Cardiac fibroblast (primary cell): ENCODE results near the gene FSTL3.
"Not testable (repeated sequence)": the region's sequence is repeated elsewhere in the genome, so short reads cannot be mapped to it uniquely, and the experiment has no call there.

Experiments
- DNase-seq, 2 donors: peaks; one replicate each; pipeline versions ENCODE4 v3.0.0 to v3.0.0-alpha.2; 2010; ENCODE audit warnings: low read depth in 2 of 2
- H3K4me3 ChIP-seq, 2 donors: replicated peaks in 1 of 2; 1 replicate in 1 of 2; 2 replicates in 1 of 2; pipeline ENCODE4 v1.5.1; 2011; ENCODE audit warnings: low read depth in 2 of 2, low read length in 2 of 2, mild to moderate bottlenecking in 2 of 2, moderate library complexity in 1 of 2
- TF ChIP-seq, protein P1 (sequence below): IDR thresholded peaks from one replicate; pipeline ENCODE4 v1.5.1; 2011; ENCODE audit warnings: low read depth, mild to moderate bottlenecking, low read length, inconsistent platforms

Gene FSTL3

DNA sequence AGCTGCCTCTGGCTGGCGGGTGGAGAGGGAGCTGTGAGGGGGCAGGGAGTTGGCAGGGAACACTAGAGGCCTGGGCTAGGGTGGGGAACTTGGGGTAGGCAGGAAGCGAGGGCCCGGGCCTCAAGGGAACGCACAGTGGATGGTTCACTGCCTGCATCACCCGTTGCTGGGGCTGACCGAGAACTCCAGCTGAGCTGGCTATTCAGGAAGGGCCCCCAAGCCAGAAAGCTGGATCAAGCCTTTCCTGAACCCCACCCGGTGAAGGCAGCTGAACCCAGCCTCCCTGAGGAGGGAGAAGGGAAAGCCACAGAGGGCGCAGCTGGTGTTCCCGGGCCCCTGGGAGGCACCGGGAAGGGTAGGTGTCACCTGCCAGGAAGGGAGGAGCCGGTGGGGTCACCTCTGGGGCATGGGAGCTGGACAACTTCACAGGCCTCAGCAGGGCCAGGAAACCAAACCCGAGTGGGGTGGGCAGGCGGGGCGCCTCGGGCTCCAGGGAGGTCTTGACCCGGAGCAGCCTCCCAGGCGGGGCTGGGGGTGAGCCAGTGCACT, 46.4 kb downstream of the FSTL3 start:
- peak; percentile 54 to 65 for DNase-seq
- H3K4me3 ChIP-seq: no peak overlapping the region
- TF ChIP-seq, protein P1, sequence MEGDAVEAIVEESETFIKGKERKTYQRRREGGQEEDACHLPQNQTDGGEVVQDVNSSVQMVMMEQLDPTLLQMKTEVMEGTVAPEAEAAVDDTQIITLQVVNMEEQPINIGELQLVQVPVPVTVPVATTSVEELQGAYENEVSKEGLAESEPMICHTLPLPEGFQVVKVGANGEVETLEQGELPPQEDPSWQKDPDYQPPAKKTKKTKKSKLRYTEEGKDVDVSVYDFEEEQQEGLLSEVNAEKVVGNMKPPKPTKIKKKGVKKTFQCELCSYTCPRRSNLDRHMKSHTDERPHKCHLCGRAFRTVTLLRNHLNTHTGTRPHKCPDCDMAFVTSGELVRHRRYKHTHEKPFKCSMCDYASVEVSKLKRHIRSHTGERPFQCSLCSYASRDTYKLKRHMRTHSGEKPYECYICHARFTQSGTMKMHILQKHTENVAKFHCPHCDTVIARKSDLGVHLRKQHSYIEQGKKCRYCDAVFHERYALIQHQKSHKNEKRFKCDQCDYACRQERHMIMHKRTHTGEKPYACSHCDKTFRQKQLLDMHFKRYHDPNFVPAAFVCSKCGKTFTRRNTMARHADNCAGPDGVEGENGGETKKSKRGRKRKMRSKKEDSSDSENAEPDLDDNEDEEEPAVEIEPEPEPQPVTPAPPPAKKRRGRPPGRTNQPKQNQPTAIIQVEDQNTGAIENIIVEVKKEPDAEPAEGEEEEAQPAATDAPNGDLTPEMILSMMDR: no peak

DNA sequence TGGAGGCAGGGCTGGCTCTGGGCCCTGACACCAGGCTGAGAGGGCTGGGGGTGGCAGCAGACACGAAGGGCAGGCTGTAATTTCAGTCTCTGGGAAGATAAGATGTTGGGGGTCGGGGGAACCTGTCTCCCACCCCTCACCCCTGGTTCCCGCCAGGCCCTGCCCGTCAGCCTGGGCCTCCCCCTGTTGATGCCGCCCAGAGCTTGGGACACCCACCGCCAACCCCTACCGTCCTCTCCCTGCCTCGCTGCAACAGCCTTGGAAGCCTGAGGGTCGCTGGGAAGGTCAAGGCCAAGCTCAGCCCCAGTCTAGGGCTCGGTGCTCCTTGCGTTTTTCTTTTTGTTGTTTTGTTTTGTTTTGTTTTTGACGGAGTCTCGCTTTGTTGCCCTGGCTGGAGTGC, 47.1 kb downstream of the FSTL3 start:
- no peak for DNase-seq
- TF ChIP-seq, protein P1: no peak
- no peak overlapping the region for H3K4me3 ChIP-seq

DNA sequence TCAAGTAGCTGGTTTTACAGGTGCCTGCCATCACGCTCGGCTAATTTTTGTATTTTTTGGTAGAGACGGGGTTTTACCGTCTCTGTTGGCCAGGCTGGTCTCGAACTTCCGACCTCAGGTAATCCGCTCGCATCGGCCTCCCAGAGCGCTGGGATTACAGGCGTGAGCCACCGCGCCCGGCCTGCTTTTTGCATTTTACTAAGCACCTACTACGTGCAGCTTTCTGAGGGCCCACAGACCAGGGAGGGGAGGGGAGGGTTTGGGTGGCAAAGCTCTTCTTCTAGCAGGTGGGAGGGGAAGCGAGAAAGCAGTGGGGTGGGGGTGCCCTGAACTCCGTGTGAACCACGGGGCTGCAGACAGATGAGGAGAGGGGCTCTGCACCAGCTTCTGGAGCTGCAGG, 47.5 kb downstream of the FSTL3 start:
- DNase-seq: no peak
- TF ChIP-seq, protein P1: no peak
- H3K4me3 ChIP-seq: no peak overlapping the region

DNA sequence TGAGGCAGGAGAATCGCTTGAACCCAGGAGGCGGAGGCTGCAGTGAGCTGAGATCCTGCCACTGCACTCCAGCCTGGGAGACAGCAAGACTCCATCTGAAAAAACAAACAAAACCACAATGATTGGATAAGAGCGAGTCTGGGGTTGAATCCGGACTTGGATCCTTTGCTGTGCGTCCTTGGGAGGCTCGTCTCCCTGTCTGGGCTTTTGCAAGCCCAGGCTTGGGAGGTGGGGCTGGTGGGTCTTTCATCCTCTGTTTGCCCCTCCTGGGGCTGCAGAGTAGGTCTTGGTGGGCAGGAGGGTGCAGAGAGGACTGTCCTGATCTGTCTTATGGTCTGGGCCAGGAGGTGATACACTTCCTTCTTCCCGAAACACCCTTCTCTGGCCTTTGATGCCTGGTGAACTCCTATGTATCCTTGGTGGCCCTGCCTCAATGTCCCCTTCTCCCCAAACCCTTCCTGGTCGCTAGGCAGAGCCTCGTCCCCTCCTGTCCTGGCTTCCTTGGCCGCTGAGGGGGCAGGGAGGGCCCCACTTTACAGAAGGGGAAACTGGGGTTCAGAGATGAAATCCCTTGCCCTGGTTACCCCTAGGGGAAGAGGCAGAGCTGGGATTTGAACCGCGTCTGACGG, 49.4 kb downstream of the FSTL3 start:
- DNase-seq: no peak
- H3K4me3 ChIP-seq: no peak overlapping the region
- TF ChIP-seq, protein P1: no peak

DNA sequence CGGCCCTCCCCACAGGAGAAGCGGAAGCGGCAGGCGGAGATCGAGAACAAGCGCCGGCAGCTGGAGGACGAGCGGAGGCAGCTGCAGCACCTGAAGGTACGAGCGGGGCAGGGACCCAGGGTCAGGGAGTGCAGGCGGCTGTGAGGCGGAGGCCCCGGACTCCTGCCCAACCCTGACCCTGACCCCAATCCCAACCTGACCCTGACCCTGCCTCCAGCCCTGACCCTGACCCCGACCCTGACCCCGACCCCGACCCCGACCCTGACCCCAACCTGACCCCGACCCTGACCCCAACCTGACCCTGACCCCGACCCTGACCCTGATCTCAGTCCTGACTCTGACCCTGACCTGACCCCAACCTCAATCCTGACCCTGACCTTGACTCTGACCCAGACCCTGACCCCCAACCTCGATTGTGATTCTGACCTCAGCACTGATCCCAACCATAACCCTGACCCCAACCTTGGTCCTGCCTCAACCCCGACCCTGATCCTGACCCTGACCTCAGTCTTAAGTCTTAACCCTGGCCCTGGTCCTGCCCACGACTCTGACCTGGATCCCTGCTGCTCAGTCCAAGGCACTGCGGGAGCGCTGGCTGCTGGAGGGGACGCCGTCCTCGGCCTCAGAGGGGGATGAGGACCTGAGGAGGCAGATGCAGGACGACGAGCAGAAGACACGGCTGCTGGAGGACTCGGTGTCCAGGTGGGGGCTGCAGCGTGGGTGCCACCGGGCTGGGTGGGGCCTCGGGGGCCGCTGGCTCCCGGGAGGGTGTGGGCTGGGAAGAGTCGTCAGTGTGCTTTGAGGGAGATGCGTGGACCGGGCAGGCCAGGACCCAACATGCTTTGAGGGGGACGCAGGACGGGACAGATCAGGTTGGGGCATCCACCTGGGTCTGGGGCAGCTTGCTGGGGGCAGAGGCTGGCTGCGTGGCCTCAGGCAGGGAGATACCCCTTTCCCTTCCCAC, 51.1 kb downstream of the FSTL3 start:
- H3K4me3 ChIP-seq: no peak overlapping the region
- DNase-seq: no peak
- TF ChIP-seq, protein P1: no peak

DNA sequence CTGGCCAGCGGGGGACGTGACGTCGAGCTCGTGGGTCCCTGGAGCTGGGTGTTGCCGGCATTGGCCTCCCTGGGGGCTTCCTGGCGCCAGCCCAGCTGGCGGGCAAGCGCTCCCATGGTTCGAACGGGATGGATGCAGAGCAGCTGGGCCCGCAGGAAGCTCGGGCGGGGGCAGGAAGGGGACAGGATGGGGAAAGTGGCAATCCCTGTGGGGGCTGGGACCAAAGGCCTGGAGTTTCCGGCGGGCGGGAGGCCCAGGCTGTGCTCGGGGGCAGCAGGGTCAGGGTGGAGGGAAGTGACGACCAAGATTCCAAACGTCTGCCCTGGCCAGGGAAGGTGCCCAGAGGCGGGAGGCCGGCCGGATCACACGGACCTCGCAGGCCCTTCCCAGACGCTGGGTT, 51.8 kb downstream of the FSTL3 start:
- TF ChIP-seq, protein P1: no peak
- peak; percentile 60 to 81 for DNase-seq
- no peak overlapping the region for H3K4me3 ChIP-seq

DNA sequence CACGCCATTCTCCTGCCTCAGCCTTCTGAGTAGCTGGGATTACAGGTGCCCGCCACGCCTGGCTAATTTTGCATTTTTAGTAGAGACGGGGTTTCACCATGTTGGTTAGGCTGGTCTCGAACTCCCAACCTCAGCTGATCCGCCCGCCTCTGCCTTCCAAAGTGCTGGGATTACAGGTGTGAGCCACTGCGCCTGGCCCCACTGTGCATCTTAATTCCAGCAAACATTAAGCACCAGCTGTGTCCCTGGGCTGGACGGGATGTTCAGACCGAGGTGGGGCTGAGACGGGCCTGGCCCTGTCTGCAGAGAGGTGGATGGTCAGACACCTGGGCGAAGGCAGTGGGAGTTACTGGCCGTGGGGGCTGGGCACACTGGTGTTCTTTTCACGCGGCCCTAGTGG, 53.4 kb downstream of the FSTL3 start:
- not testable (repeated sequence) for DNase-seq

More for the DNA sequence above, 53.4 kb downstream of the FSTL3 start:
- not testable (repeated sequence) for H3K4me3 ChIP-seq
